GM13976 (cell line): ENCODE data around the gene GCNT4.

Experiments
- DNase-seq: peaks from one replicate; pipeline ENCODE4 v3.0.0; 2012; ENCODE audit warnings: low spot score
- in situ Hi-C: fragments of 300-500 bp; cut with MboI; formaldehyde crosslinking; loops from one replicate; pipeline ENCODE4 v1.12.0; 2022; ENCODE audit warnings: low sequenced_read_pairs, mixed read lengths, inconsistent platforms; ENCODE audit not compliant: unreplicated experiment
- TF ChIP-seq, protein P1 (sequence below): IDR thresholded peaks from 2 replicates; pipeline ENCODE4 v1.5.1; 2012; ENCODE audit warnings: borderline replicate concordance, mild to moderate bottlenecking; ENCODE audit not compliant: insufficient read depth; ENCODE audit errors: extremely low read depth, missing control alignments, control extremely low read depth

GCNT4 gene

GRCh38 chr5:75006865-75007822 is 45.2 kb downstream of the GCNT4 start:
- in situ Hi-C loops, result no loop called here
- TF ChIP-seq, protein P1, sequence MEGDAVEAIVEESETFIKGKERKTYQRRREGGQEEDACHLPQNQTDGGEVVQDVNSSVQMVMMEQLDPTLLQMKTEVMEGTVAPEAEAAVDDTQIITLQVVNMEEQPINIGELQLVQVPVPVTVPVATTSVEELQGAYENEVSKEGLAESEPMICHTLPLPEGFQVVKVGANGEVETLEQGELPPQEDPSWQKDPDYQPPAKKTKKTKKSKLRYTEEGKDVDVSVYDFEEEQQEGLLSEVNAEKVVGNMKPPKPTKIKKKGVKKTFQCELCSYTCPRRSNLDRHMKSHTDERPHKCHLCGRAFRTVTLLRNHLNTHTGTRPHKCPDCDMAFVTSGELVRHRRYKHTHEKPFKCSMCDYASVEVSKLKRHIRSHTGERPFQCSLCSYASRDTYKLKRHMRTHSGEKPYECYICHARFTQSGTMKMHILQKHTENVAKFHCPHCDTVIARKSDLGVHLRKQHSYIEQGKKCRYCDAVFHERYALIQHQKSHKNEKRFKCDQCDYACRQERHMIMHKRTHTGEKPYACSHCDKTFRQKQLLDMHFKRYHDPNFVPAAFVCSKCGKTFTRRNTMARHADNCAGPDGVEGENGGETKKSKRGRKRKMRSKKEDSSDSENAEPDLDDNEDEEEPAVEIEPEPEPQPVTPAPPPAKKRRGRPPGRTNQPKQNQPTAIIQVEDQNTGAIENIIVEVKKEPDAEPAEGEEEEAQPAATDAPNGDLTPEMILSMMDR, result no peak
- DNase-seq, result no peak

GRCh38 chr5:75005561-75005960 is 46.8 kb downstream of the GCNT4 start:
- no peak for DNase-seq
- in situ Hi-C loops, result no loop called here
- TF ChIP-seq, protein P1, result no peak
